ENCODE results near the gene CCDC134. TPM values are rescaled to one million over a fixed set of nuclear protein-coding genes. Genes with fewer than 3 reads are reported as not detected.

Gene CCDC134
- polyA plus RNA-seq, 1 donor (not counting 4 experiments of a cell fraction or from before 2014, with no cell fraction given): 4.1 TPM

DNA sequence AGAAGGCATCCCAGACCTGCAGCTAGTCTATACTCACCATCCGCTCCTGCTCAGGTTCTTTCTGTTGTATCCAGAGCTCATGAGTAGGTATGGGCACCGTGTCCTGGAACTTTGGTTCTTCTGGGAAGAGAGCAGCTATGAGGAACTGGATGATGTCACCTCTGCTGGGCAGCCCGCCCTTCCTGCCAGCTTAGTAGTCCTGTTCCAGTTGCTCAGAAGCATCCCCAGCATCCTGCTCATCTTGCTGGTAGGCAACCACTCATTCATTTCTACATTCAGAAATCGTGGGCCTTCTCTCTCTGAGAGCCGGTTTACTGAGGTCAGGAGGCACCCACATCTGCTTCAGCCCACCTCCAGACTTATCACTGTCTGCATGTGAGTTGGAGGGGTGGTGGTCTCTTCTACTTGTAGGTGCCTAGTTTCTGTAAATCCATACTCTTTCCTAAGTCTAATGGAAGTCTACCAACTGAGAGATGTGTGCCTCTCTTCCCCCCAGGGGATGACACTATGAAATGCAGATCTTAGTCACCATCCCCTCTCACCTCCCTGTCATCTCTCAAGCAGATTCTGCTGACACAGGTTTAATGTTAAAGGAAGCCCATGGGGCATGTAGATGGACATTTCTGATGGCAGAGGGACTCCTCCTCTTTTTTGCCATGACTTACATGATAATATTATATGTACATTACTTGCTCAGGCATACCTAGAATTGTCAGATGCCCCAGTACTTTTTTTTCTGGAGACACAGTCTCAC, 29.6 kb upstream of the CCDC134 start:
- TF ChIP-seq CTCF (optimal IDR thresholded peaks at IDR 0.05 in 1 of 3, IDR thresholded peaks at IDR 0.05 in 1 of 3, conservative IDR thresholded peaks at IDR 0.05 in 1 of 3; ENCODE audit: extremely low read depth in 1 of 3, insufficient read depth in 2 of 3, low read length in 3 of 3) (no peak), EZH2 (IDR thresholded peaks at IDR 0.05; ENCODE audit: low read length) (no peak)
- Histone ChIP-seq H3K4me3 (ENCODE audit: control insufficient read depth in 2 of 3, extremely low read depth in 1 of 3, insufficient read depth in 2 of 3, low read depth in 1 of 3, low read length in 3 of 3) (no peak overlapping the region), H4K20me1 (ENCODE audit: control insufficient read depth, extremely low read depth, insufficient read depth, low read length) (no peaks in the 10 kb centered on the region), H2AFZ (ENCODE audit: control insufficient read depth, low read length) (no peak overlapping the region), H3K36me3 (ENCODE audit: control insufficient read depth in 2 of 2, extremely low read depth in 1 of 2, insufficient read depth in 2 of 2, low read length in 2 of 2) (no peaks in the 10 kb centered on the region), H3K79me2 (ENCODE audit: control insufficient read depth, insufficient read depth, low read length) (no peaks in the 10 kb centered on the region), H3K27me3 (ENCODE audit: control insufficient read depth, extremely low read depth, insufficient read depth, low read length) (no peaks in the 10 kb centered on the region), H3K27ac (ENCODE audit: control insufficient read depth, insufficient read depth, low read length) (no peak overlapping the region), H3K9me3 (ENCODE audit: control insufficient read depth, low read depth, low read length) (no peaks in the 10 kb centered on the region), H3K4me1 (ENCODE audit: control insufficient read depth, extremely low read depth, insufficient read depth, low read length) (peaks cover 35% of the 10 kb centered on the region), H3K9ac (ENCODE audit: control insufficient read depth, extremely low read depth, insufficient read depth, low read length) (no peak overlapping the region), H3K4me2 (ENCODE audit: control insufficient read depth, extremely low read depth, insufficient read depth, low read depth, low read length) (no peak overlapping the region), H3K9me1 (ENCODE audit: control insufficient read depth, extremely low read depth, insufficient read depth, low read length) (no peaks in the 10 kb centered on the region)
- peak; percentile 60 for FAIRE-seq
- dilution Hi-C loops (cut with MboI; ENCODE audit: extremely low pct_ligation_motif_present, low sequenced_read_pairs): no loop called here
- DNase-seq (ENCODE audit: low read depth, low spot score): no peak

- TF ChIP-seq CTCF (optimal IDR thresholded peaks at IDR 0.05 in 1 of 3, IDR thresholded peaks at IDR 0.05 in 1 of 3, conservative IDR thresholded peaks at IDR 0.05 in 1 of 3; ENCODE audit: extremely low read depth in 1 of 3, insufficient read depth in 2 of 3, low read length in 3 of 3): no peak
- no peak for TF ChIP-seq EZH2 (IDR thresholded peaks at IDR 0.05; ENCODE audit: low read length)
- Histone ChIP-seq H3K4me2 (ENCODE audit: control insufficient read depth, extremely low read depth, insufficient read depth, low read depth, low read length) (peak overlapping the region; percentile 38), H3K27ac (ENCODE audit: control insufficient read depth, insufficient read depth, low read length) (no peak overlapping the region), H3K9me1 (ENCODE audit: control insufficient read depth, extremely low read depth, insufficient read depth, low read length) (no peaks in the 10 kb centered on the region), H3K27me3 (ENCODE audit: control insufficient read depth, extremely low read depth, insufficient read depth, low read length) (no peaks in the 10 kb centered on the region), H4K20me1 (ENCODE audit: control insufficient read depth, extremely low read depth, insufficient read depth, low read length) (no peaks in the 10 kb centered on the region), H3K4me3 (ENCODE audit: control insufficient read depth in 2 of 3, extremely low read depth in 1 of 3, insufficient read depth in 2 of 3, low read depth in 1 of 3, low read length in 3 of 3) (no peak overlapping the region), H3K9ac (ENCODE audit: control insufficient read depth, extremely low read depth, insufficient read depth, low read length) (no peak overlapping the region), H3K9me3 (ENCODE audit: control insufficient read depth, low read depth, low read length) (no peaks in the 10 kb centered on the region), H3K79me2 (ENCODE audit: control insufficient read depth, insufficient read depth, low read length) (no peaks in the 10 kb centered on the region), H2AFZ (ENCODE audit: control insufficient read depth, low read length) (no peak overlapping the region), H3K4me1 (ENCODE audit: control insufficient read depth, extremely low read depth, insufficient read depth, low read length) (peaks cover 35% of the 10 kb centered on the region), H3K36me3 (ENCODE audit: control insufficient read depth in 2 of 2, extremely low read depth in 1 of 2, insufficient read depth in 2 of 2, low read length in 2 of 2) (no peaks in the 10 kb centered on the region)
- FAIRE-seq: no peak
- DNase-seq (ENCODE audit: low read depth, low spot score): no peak
- dilution Hi-C loops (cut with MboI; ENCODE audit: extremely low pct_ligation_motif_present, low sequenced_read_pairs): no loop called here
These were observed 28.3 kb upstream of the CCDC134 start for GRCh38 chr22:41772198-41772597.

All from keratinocyte (primary cell).